SK-N-MC (cell line): ENCODE measurements around the gene PSMC3.

Experiments used
- EZH2 ChIP-seq: fragments of 200-600 bp; sonication (generic); IDR thresholded peaks from one replicate; pipeline ENCODE4 v1.6.1; 2017; ENCODE audit warnings: antibody characterized with exemption
- FOXP2 ChIP-seq: optimal IDR thresholded peaks from 2 replicates; pipeline ENCODE3; 2011; ENCODE audit warnings: mild to moderate bottlenecking, moderate library complexity; ENCODE audit not compliant: insufficient read depth; ENCODE audit errors: extremely low read length, control extremely low read depth
- POLR2AphosphoS5 ChIP-seq: IDR thresholded peaks from 2 replicates; pipeline ENCODE4 v1.6.1; 2012; ENCODE audit warnings: mild to moderate bottlenecking, low read depth, low read length, borderline replicate concordance

GRCh38 chr11:47378836-47379170 lies 47.4 kb downstream of the PSMC3 start:
- TF ChIP-seq EZH2 (no peak), POLR2AphosphoS5 (no peak), FOXP2 (no peak)
